Sigmoid colon (tissue), 4 donors: Measurements from ENCODE around the gene ZNF24.

Experiments
- CTCF ChIP-seq, 4 experiments: fragments of 450-650 bp in 3 of 4; fragments of 200-600 bp in 1 of 4; IDR thresholded peaks; one replicate each; pipeline ENCODE4 v1.5.1; 2016 to 2019; ENCODE audit warnings: antibody characterized with exemption in 4 of 4, mild to moderate bottlenecking in 3 of 4, moderate library complexity in 2 of 4
- POLR2AphosphoS5 ChIP-seq, 4 donors: sonication (generic); formaldehyde crosslinking; IDR thresholded peaks; one replicate each; pipeline ENCODE4 v1.6.1; 2017; ENCODE audit warnings: antibody characterized with exemption in 4 of 4

GRCh38 chr18:35376742-35377695 is 32.8 kb upstream of the ZNF24 start, which contains the start of gene ZNF396:
- TF ChIP-seq CTCF (IDR thresholded peaks at IDR 0.05) (no peak), POLR2AphosphoS5 (IDR thresholded peaks at IDR 0.05) (no peak)
